Activated naive CD8-positive, alpha-beta T cell treated with anti-CD3 and anti-CD28 coated beads for 36 hours (primary cell): ENCODE results near the gene RAB1B. TPM values are rescaled to one million over a fixed set of nuclear protein-coding genes. Genes with fewer than 3 reads are reported as not detected.
"Not testable (repeated sequence)": the region's sequence is repeated elsewhere in the genome, so short reads cannot be mapped to it uniquely, and the experiment has no call there.

Source experiments
- DNase-seq: peaks from one replicate; pipeline ENCODE4 v3.0.0; 2021
- H3K27ac Mint-ChIP-seq: one replicate; pipeline ENCODE4 v1.8.0; 2022; ENCODE audit warnings: mild to moderate bottlenecking, moderate library complexity, mixed read lengths
- H3K27me3 Mint-ChIP-seq: one replicate; pipeline ENCODE4 v1.8.0; 2022; ENCODE audit warnings: mild to moderate bottlenecking, mixed read lengths
- H3K36me3 Mint-ChIP-seq: one replicate; pipeline ENCODE4 v1.8.0; 2021; ENCODE audit warnings: mild to moderate bottlenecking, mixed read lengths
- H3K4me1 Mint-ChIP-seq: one replicate; pipeline ENCODE4 v1.8.0; 2021; ENCODE audit warnings: mixed read lengths
- H3K4me3 Mint-ChIP-seq: one replicate; pipeline ENCODE4 v1.8.0; 2022; ENCODE audit warnings: mild to moderate bottlenecking, moderate library complexity, mixed read lengths
- H3K9me3 Mint-ChIP-seq: one replicate; pipeline ENCODE4 v1.8.0; 2022; ENCODE audit warnings: mixed read lengths
- total RNA-seq, 2 experiments: library from RNA; stranded (reverse); gene quantifications; one replicate each; pipeline ENCODE4 v1.2.3, GENCODE V29; 2021

The RAB1B gene
- total RNA-seq, 2 experiments from 2014 or later: 97.6 to 102 TPM

GRCh38 chr11:66312549-66313320, 44.3 kb downstream of the RAB1B start:
- no peaks in the 10 kb centered on the region for H3K9me3 Mint-ChIP-seq
- no peaks in the 10 kb centered on the region for H3K36me3 Mint-ChIP-seq
- H3K4me1 Mint-ChIP-seq: peaks cover 36% of the 10 kb centered on the region
- DNase-seq: peak; percentile 98
- peak overlapping the region; percentile 94 for H3K27ac Mint-ChIP-seq
- H3K27me3 Mint-ChIP-seq: no peaks in the 10 kb centered on the region
- H3K4me3 Mint-ChIP-seq: peak overlapping the region; percentile 88

GRCh38 chr11:66313321-66314185, 45.1 kb downstream of the RAB1B start:
- DNase-seq: no peak
- H3K4me1 Mint-ChIP-seq: peaks cover 44% of the 10 kb centered on the region
- peak overlapping the region; percentile 94 for H3K27ac Mint-ChIP-seq
- H3K9me3 Mint-ChIP-seq: peaks cover under 1% of the 10 kb centered on the region
- H3K4me3 Mint-ChIP-seq: peak overlapping the region; percentile 88
- no peaks in the 10 kb centered on the region for H3K27me3 Mint-ChIP-seq
- H3K36me3 Mint-ChIP-seq: no peaks in the 10 kb centered on the region

- Mint-ChIP-seq H3K36me3 (no peaks in the 10 kb centered on the region), H3K9me3 (peaks cover 6% of the 10 kb centered on the region), H3K27ac (peak overlapping the region; percentile 94), H3K27me3 (no peaks in the 10 kb centered on the region), H3K4me3 (peak overlapping the region; percentile 88), H3K4me1 (peaks cover 50% of the 10 kb centered on the region)
- DNase-seq: no peak
Measured at GRCh38 chr11:66314186-66314501, 45.7 kb downstream of the RAB1B start.

GRCh38 chr11:66314561-66315497, 46.4 kb downstream of the RAB1B start:
- peaks cover 53% of the 10 kb centered on the region for H3K4me1 Mint-ChIP-seq
- peaks cover 10% of the 10 kb centered on the region for H3K9me3 Mint-ChIP-seq
- peak overlapping the region; percentile 94 for H3K27ac Mint-ChIP-seq
- no peaks in the 10 kb centered on the region for H3K27me3 Mint-ChIP-seq
- DNase-seq: no peak
- H3K36me3 Mint-ChIP-seq: peaks cover 2% of the 10 kb centered on the region
- peak overlapping the region; percentile 88 for H3K4me3 Mint-ChIP-seq

GRCh38 chr11:66315498-66315885, 47.1 kb downstream of the RAB1B start:
- Mint-ChIP-seq H3K4me1 (peaks cover 58% of the 10 kb centered on the region), H3K27ac (peak overlapping the region; percentile 72), H3K27me3 (no peaks in the 10 kb centered on the region), H3K36me3 (peaks cover 4% of the 10 kb centered on the region), H3K4me3 (peak overlapping the region; percentile 88), H3K9me3 (peaks cover 16% of the 10 kb centered on the region)
- no peak for DNase-seq

GRCh38 chr11:66315921-66316811, 47.7 kb downstream of the RAB1B start:
- H3K27ac Mint-ChIP-seq: peak overlapping the region; percentile 72
- H3K36me3 Mint-ChIP-seq: peaks cover 4% of the 10 kb centered on the region
- H3K4me3 Mint-ChIP-seq: peak overlapping the region; percentile 88
- peaks cover 58% of the 10 kb centered on the region for H3K4me1 Mint-ChIP-seq
- H3K27me3 Mint-ChIP-seq: no peaks in the 10 kb centered on the region
- peaks cover 17% of the 10 kb centered on the region for H3K9me3 Mint-ChIP-seq
- DNase-seq: peak; percentile 61

GRCh38 chr11:66316849-66317251, 48.4 kb downstream of the RAB1B start, which contains the start of gene CD248:
CD248 (minus strand) TSS chr11:66317044; CDS start chr11:66317027, 17 bp downstream.
- H3K36me3 Mint-ChIP-seq: peaks cover 4% of the 10 kb centered on the region
- H3K9me3 Mint-ChIP-seq: peaks cover 17% of the 10 kb centered on the region
- H3K27ac Mint-ChIP-seq: peak within 1 kb of the TSS; percentile 98
- peaks cover 57% of the 10 kb centered on the region for H3K4me1 Mint-ChIP-seq
- H3K27me3 Mint-ChIP-seq: no peaks in the 10 kb centered on the region
- peak; percentile 36 for DNase-seq
- H3K4me3 Mint-ChIP-seq: peak within 1 kb of the TSS; percentile 88

- Mint-ChIP-seq H3K4me3 (peak overlapping the region; percentile 75), H3K27ac (peak overlapping the region; percentile 98), H3K9me3 (peaks cover 17% of the 10 kb centered on the region), H3K4me1 (peaks cover 57% of the 10 kb centered on the region), H3K27me3 (no peaks in the 10 kb centered on the region), H3K36me3 (peaks cover 4% of the 10 kb centered on the region)
- peak; percentile 61 for DNase-seq
Measured at GRCh38 chr11:66317322-66317722, 48.9 kb downstream of the RAB1B start.

GRCh38 chr11:66317723-66318599, 49.5 kb downstream of the RAB1B start:
- Mint-ChIP-seq H3K36me3 (peaks cover 4% of the 10 kb centered on the region), H3K27me3 (no peaks in the 10 kb centered on the region), H3K4me1 (peaks cover 59% of the 10 kb centered on the region), H3K9me3 (peaks cover 17% of the 10 kb centered on the region), H3K4me3 (peak overlapping the region; percentile 75), H3K27ac (peak overlapping the region; percentile 98)
- DNase-seq: peak; percentile 69

- peaks cover 17% of the 10 kb centered on the region for H3K9me3 Mint-ChIP-seq
- peaks cover 4% of the 10 kb centered on the region for H3K36me3 Mint-ChIP-seq
- H3K27me3 Mint-ChIP-seq: no peaks in the 10 kb centered on the region
- H3K4me3 Mint-ChIP-seq: no peak overlapping the region
- no peak for DNase-seq
- H3K4me1 Mint-ChIP-seq: peaks cover 56% of the 10 kb centered on the region
- H3K27ac Mint-ChIP-seq: peak overlapping the region; percentile 98
Measured at GRCh38 chr11:66318600-66318970, 50.1 kb downstream of the RAB1B start.

GRCh38 chr11:66320289-66320688, 51.9 kb downstream of the RAB1B start:
- not testable (repeated sequence) for H3K27ac Mint-ChIP-seq, H3K4me3 Mint-ChIP-seq, H3K36me3 Mint-ChIP-seq, DNase-seq, H3K27me3 Mint-ChIP-seq
- Mint-ChIP-seq H3K9me3 (peaks cover 17% of the 10 kb centered on the region), H3K4me1 (peaks cover 44% of the 10 kb centered on the region)

GRCh38 chr11:66320748-66321147, 52.3 kb downstream of the RAB1B start:
- H3K4me1 Mint-ChIP-seq: peaks cover 43% of the 10 kb centered on the region
- not testable (repeated sequence) for H3K27me3 Mint-ChIP-seq, H3K27ac Mint-ChIP-seq, DNase-seq, H3K36me3 Mint-ChIP-seq, H3K4me3 Mint-ChIP-seq
- H3K9me3 Mint-ChIP-seq: peaks cover 17% of the 10 kb centered on the region

- Mint-ChIP-seq H3K9me3 (peaks cover 17% of the 10 kb centered on the region), H3K4me1 (peaks cover 42% of the 10 kb centered on the region)
Measured at GRCh38 chr11:66321606-66322005, 53.2 kb downstream of the RAB1B start.

More at GRCh38 chr11:66321606-66322005, 53.2 kb downstream of the RAB1B start:
- H3K27me3 Mint-ChIP-seq: no peaks in the 10 kb centered on the region
- H3K27ac Mint-ChIP-seq: no peak overlapping the region
- DNase-seq: no peak
- H3K4me3 Mint-ChIP-seq: no peak overlapping the region
- peaks cover 4% of the 10 kb centered on the region for H3K36me3 Mint-ChIP-seq
